Measurements from ENCODE around the gene DENND5B.

Gene DENND5B

DNA sequence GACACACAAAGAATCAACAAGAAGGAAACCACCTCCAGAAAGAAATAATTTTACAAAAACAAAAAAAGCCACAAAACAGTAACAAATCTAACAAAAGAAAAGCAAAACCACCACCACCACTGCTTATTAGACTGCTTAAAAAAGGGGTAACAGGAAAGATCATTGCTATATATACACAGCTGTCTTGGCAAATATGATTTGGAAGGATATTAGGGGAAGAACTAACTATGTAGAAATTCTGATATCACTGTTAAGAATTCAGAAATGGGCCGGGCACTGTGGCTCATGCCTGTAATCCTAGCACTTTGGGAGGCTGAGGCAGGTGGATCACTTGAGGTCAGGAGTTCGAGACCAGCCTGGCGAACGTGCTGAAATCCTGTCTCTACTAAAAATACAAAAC lies 92.5 kb downstream of the DENND5B start:
- DNase-seq (ENCODE audit: low read depth), result no peak
- H3K4me3 ChIP-seq (ENCODE audit: control insufficient read depth, low read depth, low read length), result no peak overlapping the region
- TF ChIP-seq, protein P1, sequence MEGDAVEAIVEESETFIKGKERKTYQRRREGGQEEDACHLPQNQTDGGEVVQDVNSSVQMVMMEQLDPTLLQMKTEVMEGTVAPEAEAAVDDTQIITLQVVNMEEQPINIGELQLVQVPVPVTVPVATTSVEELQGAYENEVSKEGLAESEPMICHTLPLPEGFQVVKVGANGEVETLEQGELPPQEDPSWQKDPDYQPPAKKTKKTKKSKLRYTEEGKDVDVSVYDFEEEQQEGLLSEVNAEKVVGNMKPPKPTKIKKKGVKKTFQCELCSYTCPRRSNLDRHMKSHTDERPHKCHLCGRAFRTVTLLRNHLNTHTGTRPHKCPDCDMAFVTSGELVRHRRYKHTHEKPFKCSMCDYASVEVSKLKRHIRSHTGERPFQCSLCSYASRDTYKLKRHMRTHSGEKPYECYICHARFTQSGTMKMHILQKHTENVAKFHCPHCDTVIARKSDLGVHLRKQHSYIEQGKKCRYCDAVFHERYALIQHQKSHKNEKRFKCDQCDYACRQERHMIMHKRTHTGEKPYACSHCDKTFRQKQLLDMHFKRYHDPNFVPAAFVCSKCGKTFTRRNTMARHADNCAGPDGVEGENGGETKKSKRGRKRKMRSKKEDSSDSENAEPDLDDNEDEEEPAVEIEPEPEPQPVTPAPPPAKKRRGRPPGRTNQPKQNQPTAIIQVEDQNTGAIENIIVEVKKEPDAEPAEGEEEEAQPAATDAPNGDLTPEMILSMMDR (IDR thresholded peaks at IDR 0.05; ENCODE audit: control insufficient read depth, insufficient read depth, low read depth, low read length, missing control alignments), result no peak

DNA sequence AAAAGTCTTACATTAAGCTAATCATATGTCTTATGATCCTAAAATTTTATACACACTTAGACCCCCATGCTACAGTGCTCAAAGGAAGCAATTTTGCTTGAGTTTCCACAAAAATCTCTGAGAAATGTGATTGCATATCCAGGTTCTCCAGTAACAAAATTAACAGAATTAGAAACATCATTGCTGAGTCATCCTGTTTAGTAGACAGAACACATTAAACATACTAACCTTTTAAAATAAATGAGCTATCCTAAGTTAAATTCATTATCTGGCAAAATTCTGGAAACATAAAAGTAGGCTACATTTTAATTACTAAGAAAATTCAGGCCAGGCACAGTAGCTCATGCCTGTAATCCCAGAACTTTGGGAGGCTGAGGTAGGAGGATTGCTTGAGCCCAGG lies 94.7 kb downstream of the DENND5B start:
- H3K4me3 ChIP-seq (ENCODE audit: control insufficient read depth, low read depth, low read length), result no peak overlapping the region
- TF ChIP-seq, protein P1 (IDR thresholded peaks at IDR 0.05; ENCODE audit: control insufficient read depth, insufficient read depth, low read depth, low read length, missing control alignments), result no peak
- DNase-seq (ENCODE audit: low read depth), result no peak

DNA sequence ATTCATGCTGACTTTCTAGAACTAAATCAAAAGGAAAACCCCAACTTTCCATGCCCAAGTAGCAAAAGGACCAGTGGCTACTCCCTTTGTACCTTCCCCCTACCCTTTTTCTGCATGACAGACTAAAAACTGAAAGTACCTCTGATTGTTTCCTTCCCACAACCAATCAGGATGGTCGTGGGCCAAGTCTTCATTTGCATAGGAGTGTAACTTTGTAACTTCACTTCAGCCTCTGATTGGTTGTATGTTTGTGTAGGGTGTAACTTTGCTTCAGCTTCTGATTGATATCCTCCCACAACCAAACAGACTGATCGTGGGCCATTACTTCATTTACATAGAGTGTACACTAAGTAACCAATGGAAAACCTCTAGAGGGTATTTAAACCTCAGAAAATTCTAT lies 96.5 kb downstream of the DENND5B start:
- H3K4me3 ChIP-seq (ENCODE audit: control insufficient read depth, low read depth, low read length), result no peak overlapping the region
- no peak for DNase-seq (ENCODE audit: low read depth)
- TF ChIP-seq, protein P1 (IDR thresholded peaks at IDR 0.05; ENCODE audit: control insufficient read depth, insufficient read depth, low read depth, low read length, missing control alignments), result no peak

DNA sequence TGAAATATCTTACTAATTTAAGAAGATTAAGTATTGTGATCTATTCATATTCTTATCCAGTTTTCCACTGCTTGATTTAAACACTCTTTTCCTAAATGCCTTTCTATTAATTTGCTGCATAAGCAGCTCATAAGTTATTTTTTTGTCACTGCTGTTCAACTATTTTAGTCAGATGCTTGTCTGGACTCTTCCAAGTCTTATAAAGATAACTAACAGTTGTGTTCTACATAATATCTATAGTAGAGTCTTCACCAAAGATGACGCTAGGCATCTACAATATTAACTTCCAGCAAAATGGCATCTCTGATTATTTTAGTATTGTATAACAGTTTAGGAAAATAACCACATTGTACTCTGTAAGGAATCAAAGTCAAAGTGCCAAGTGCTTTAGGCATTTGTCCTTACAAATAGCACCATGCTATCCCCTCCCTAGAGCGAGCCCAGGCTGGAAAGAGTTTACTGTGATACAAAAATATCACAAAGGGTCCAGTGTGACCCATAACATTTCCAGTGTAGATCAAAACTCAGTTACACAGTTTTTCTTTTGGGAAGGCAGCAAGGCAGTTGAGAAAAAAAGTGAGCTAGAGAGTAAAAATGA lies 98.2 kb downstream of the DENND5B start:
- TF ChIP-seq, protein P1 (IDR thresholded peaks at IDR 0.05; ENCODE audit: control insufficient read depth, insufficient read depth, low read depth, low read length, missing control alignments), result no peak
- no peak for DNase-seq (ENCODE audit: low read depth)

DNA sequence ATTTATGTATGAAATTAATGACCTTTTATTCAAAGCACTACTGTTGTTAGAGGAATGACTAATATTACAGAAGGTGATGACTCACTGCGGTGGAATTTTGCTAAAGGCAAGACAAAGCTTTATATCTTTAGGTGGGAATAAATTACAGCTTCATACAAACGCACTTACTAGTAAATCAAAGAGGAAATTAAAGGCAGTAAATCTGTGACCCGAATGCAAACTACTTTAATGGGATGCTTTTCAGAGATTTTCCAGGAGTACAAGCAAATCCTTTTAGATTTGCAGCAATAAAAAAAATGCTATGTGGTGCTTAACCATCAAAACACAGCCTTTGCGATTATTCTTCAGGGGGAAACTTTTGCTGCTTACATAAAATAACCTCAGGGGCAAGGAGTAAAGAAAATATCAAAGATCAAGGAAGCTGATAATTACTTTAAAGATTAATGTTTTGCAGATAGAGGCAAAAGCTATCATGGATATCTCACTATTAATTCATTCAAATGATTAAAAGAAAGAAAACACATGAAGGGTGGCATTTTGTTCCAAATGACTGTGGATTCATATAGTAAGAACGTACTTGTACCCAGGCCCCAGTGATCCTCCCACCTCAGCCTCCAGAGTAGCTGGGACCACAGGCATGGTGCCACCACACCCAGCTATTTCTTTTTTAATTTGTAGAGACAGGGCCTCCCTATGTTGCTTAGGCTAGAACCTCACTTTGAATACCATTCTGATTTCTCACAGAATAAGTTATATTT lies 98.9 kb downstream of the DENND5B start:
- DNase-seq (ENCODE audit: low read depth), result peak; percentile 77
- no peak overlapping the region for H3K4me3 ChIP-seq (ENCODE audit: control insufficient read depth, low read depth, low read length)
- TF ChIP-seq, protein P1 (IDR thresholded peaks at IDR 0.05; ENCODE audit: control insufficient read depth, insufficient read depth, low read depth, low read length, missing control alignments), result no peak

More for the DNA sequence above, 98.2 kb downstream of the DENND5B start:
- no peak overlapping the region for H3K4me3 ChIP-seq (ENCODE audit: control insufficient read depth, low read depth, low read length)

DNA sequence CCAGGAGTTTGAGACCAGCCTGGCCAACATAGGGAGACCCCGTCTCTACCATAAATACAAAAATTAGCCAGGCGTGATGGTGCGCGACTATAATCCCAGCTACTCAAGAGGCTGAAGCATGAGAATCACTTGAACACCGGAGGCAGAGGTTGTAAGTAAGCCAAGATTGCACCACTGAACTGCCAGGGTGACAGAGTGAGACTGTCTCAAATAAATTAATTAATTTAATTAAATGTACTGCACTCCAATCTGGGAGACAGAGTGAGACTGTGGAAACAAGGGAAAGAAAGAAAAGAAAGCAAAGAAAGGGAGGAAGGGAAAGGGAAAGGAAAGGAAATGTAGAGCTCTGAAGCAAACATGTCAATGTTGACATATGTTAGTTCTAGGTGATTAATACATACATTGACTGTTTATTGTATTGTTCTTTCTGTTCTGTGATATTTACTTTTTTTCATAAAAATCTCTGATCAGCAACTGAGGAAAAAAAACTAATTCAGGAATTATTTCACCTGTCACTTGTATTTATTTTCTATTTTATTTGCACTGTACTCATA lies 99.6 kb downstream of the DENND5B start:
- TF ChIP-seq, protein P1 (IDR thresholded peaks at IDR 0.05; ENCODE audit: control insufficient read depth, insufficient read depth, low read depth, low read length, missing control alignments), result no peak
- DNase-seq (ENCODE audit: low read depth), result no peak
- H3K4me3 ChIP-seq (ENCODE audit: control insufficient read depth, low read depth, low read length), result no peak overlapping the region
